ENCODE results near the gene CYP2D6.

Gene CYP2D6

DNA sequence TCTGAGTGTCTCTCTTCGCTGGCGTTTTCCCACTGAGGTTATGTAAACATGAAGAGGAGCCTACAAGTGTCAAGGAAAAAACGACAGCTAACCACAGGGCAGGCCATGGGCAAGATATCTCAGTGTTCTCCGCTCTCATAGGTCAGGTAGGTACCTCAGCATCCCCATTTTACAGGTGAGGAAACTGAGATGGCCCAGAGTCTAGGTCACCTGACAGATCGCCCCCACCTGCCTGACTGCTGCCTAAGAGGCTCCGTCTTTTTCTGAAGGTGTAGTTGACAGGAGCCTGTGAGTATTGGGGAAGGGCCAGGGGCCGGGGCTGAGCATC lies 39.2 kb downstream of the CYP2D6 start:
- in situ Hi-C loops (cut with HindIII; ENCODE audit: low sequenced_read_pairs): no loop called here

DNA sequence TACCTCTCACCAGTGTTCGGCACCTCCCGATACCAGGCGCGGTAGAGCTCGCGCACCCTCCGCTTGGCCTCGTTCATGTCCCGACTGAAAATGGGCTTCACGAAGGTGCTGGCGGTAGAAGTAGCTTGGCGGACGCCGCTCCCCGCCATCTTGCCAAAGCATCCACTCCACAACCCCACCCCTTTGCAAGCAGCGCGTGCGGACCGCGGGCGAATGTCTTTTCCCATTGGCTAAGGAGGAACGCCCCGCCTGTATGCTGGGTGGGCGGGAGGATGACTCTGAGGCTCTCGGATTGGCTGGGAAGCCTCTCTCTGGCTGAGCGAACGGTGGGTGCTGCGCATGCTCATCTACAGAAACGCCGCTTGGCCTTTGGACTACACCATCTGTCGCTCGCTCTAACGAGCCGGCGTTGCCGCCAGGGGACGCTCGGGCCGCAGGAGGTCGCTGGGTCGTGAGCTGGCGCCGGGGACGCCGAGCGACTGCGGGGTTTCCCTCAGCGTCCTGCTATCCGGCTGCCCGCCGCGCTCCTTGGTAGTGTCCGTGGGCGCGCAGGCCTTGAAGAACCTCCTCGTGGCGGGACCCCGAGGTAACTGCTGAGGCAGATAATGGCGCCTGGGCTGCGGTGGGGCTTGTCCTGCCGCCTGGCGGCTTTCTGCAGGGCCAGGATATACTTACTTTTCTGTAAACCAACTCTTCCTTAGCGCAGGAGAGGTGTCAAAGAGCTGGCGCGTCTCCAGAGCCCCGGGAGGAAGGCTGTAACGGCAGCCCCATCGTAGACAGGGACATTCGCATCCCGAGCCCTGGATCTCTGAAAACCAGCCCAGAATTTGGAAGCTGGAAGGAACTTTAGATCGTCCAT lies 39.8 kb downstream of the CYP2D6 start, which contains the start of gene NDUFA6:
NDUFA6 (minus strand) TSS at position 177 of the 859 bp plus-strand sequence; CDS start at position 149, 28 bp downstream.
- in situ Hi-C loops (cut with HindIII; ENCODE audit: low sequenced_read_pairs): no loop called here

DNA sequence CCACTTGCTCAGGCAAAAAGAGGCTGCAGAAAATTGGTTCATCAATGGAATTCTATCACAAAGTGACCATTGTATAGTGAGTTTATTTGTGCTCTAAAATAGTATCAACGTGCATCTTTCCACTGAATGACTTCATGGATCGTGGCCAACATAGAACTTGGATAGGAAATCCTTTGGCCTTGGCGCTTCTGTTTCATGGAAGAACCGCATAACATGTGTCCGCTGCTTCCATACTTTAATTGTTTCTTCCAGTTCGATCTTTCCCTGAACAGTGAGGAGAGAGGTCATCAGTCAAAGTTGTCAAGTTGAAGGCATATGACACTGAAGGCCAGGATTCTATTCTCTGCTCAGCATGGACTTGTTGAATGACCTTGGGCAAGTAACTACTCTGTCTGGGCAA lies 44.6 kb downstream of the CYP2D6 start:
- in situ Hi-C loops (cut with HindIII; ENCODE audit: low sequenced_read_pairs): no loop called here

DNA sequence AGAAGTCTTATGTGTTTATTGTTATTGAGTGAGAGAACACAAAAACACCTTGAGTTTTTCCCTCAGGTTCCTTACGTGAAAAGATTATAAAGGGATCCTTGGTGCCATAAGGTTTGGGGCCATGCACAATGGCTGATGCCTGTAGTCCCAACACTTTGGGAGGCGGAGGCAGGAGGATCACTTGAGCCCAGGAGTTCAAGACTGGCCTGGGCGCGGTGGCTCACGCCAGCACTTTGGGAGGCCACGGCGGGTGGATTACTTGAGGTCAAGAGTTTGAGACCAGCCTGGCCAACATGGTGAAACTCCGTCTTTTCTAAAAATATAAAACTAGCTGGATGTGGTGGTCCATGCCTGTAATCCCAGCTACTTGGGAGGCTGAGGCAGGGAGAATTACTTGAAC lies 45.7 kb downstream of the CYP2D6 start:
- in situ Hi-C loops (cut with HindIII; ENCODE audit: low sequenced_read_pairs): no loop called here

DNA sequence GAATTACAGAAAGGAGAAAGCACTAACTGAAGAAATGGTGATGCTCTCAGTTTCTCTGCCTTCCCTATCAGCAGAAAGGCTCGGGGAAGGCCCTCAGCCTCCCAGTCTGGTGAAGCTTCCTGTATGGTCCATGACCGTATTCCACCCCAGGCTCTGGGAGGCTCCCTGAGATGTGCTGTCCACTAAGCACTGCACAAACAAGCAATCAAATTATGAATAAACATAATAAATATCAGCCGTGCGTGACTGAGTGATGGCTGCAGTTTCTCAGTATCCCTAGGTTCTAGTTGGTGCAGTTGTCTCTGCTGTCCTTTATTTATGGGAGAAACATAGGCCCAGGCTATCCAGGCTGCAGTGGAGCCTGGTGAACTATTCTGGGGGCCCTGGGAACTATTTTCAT lies 47.5 kb downstream of the CYP2D6 start:
- in situ Hi-C loops (cut with HindIII; ENCODE audit: low sequenced_read_pairs): no loop called here

DNA sequence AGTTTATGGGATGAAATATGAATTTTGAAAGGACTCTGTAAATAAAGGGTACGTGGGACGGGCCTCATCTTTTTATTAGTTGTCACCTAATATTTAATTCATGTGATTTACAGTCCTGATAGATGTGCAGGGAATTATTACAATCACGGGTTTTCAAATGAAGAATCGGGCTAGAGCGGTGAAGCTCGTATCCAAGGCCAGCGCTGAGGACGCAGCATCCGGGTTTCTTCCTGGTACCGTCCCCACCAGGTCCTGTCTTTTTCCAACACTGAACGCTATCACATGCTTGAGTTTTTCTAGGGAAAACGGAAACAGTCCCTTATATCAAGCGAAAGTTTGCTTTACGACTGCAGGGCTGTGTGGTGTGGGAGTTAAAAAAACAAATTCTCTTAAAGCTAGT lies 50.3 kb downstream of the CYP2D6 start:
- in situ Hi-C loops (cut with HindIII; ENCODE audit: low sequenced_read_pairs): no loop called here

DNA sequence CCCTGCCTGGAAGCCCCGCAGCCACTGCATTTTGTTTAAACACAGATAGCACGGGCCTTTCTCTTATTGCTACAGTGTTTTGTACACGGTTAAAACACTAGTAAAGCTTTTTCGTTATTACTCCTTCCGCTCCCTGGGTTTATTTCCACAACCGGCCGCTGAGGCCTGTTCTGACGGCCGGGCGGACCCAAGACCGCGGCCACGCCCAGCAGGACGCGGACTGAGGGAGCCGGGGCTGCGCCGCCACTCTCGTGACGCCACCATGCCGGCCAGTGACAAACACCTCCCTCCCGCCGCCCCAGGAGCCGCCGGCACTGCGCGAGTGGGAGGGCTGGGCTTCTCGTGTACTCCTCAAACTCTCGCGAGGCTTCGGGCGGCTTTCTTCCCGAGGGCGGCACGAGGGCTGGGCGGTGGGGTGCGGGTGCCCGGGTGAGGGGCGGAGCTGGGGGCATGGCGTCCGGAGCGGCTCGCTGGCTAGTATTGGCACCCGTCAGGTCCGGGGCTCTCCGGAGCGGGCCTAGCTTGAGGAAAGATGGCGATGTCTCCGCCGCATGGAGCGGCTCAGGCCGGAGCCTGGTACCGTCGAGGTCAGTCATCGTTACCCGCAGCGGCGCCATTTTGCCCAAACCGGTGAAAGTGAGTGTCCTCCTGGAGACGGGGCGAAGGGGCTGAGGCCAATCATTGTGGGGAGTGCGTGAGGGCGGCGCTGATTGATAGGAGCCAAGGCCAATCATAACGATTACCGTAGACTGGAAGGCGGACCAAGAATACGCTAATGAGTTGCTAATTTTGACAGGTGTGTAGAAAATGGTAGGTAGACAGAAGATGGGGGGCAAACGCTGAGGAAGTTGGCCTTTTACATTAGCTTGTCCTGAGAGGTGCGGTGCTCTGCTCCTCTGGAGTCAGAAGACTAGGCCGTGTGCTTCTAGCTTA lies 51.0 kb downstream of the CYP2D6 start, which contains the start of gene SMDT1:
SMDT1 (plus strand) TSS at position 382 of the 933 bp plus-strand sequence; CDS start at position 451, 69 bp downstream.
- in situ Hi-C loops (cut with HindIII; ENCODE audit: low sequenced_read_pairs): no loop called here

DNA sequence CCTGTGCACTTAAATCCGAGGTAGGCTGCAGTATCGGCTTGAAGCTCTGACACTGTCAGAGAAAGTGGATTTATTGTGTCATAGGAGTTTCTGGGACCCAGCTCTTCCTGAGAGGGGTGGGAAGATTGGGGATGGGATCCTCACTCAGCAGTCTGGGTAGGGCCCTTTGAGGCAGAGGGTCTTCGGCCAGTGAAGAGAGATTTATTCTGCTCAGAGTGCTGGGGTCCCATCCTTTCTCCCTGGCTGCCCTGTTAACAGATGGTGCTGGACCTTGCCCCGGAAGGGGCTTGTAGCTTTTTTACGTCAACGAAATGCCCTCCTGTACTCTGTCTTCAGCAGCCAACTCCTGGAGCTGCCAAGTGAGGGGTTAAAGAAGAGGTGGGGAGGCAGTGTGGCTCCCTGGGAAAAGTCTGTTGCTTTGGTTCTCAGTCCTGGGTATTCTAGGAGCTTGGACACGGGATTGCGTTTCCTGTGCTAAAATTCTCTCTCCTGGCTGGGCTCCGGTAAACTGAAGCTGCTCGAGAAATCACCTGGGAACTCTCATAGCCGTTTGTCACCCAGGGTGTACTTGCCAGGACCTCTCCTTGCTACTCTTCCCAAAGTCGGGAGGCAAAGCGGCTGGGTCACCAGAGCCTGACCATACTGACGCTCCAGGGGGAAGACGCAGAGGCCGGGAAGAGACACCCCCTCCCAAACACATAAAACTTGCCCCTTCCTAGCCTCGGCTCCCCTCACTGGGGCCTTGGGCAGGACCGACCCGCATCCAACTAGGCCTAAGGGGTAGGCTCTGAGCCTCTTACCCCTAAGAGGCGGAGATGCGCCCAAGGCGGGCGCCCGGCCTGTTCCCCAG lies 51.9 kb downstream of the CYP2D6 start:
- in situ Hi-C loops (cut with HindIII; ENCODE audit: low sequenced_read_pairs): no loop called here

DNA sequence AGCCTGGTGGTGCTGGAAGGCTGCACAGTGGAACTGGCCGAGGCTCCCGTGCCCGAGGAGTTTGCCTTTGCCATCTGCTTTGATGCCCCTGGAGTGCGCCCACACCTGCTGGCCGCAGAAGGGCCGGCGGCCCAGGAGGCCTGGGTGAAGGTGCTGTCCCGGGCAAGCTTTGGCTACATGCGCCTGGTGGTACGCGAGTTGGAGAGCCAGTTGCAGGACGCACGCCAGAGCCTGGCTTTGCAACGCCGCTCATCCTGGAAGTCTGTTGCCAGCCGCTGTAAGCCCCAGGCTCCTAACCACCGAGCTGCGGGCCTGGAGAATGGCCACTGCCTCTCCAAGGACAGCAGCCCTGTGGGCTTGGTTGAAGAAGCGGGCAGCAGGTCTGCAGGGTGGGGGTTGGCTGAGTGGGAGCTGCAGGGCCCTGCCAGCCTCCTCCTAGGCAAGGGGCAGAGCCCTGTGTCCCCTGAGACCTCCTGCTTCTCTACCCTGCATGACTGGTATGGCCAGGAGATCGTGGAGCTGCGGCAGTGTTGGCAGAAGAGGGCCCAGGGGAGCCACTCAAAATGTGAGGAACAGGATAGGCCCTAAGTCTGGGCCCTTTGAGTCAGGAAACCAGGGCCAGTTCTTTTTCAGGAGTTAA lies 53.0 kb downstream of the CYP2D6 start:
- in situ Hi-C loops (cut with HindIII; ENCODE audit: low sequenced_read_pairs): no loop called here

DNA sequence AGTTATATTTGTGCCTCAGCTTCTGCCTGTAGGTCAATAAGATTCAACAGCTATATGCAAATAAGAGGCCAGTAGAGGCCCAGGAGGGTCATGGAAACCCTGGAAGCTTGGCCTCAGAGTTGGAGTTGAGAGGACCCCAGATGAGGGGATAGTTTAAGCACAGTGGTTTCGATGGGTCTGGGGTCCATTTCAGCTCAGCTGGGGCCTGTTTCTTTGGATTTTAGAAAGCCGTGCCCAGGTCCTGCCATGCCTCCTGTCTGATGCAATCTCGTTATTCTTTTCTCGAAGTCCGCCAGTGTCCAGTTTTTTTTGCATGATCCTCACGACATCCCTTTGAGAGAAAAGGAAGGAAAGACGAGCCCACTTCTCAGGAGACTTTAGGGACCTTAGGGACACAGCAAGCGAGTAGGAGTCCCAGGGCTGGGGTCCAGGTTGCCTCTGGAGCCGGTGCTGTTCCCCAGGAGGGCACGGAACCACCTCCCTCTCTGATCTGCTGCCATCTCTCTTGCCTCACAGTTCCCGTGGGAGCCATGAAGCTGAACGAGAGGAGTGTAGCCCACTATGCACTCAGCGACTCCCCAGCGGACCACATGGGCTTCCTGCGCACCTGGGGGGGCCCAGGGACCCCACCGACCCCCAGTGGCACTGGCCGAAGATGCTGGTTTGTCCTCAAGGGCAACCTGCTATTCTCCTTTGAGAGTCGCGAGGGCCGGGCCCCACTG lies 53.7 kb downstream of the CYP2D6 start:
- in situ Hi-C loops (cut with HindIII; ENCODE audit: low sequenced_read_pairs): no loop called here
